Measurements from ENCODE around the gene SKAP2.

Gene SKAP2

DNA sequence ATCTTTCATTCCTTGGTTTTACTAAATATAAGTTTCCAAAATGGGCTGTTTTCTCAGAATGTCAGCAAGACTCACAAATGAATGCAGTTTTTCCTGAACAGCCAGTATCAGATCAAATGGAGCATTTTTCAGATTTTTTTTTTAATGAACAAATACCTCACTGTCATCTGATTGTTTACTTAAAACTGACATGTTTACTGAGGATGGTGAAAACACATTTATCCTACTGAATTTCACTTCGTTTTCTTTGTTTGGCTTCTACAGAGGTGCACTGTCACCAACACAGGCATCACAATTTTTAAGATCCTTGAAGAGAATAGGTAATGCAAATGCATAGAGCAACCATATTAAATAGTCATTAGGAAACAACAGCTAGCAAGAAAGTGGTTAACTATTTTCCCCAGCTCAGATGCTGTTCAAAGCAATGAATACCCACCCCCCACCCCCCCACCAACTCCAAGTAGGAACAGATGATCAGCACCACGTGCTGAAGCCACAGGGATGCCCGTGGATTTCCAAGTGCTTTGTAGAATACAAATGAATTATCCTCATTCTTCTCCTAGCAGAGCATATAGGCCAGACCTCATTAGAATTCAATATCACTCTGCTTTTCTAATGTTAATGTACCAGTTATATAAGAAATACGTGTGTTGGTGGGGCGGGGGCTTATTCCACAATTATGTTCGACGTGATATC, 205.9 kb downstream of the SKAP2 start:
- DNase-seq: peak; percentile 98

DNA sequence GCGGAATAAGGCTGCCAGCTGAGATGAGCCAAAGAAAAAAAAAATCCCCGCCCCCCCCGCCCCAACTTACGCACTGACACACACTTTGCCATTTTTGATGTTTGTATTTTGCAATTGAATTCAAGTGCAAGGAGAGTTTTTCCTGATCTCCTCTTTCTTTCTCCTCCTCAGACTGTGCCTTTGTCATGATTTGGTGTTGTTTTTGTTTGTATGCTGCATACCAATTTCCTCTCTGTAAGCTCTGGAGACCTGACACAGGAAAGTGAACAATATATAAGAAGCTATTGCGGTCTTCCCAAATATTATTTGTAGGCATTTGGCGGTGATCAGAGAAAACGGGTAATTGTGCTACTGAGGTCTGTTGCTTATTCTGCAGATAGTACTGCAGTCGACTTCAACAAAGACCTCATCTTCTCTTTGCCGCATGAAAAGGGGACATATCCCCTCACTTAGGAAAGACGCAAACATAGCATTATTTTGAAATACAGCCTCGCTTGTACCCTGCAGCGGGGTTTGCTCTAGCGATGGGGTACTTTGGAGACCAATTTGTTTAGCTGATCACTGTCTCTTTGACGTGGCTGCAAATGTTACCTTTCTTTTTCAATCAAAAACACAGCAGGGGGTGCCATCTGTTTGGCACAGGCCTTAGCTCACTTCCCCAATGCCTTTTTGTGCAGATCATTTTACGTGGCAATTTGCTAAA, 206.6 kb downstream of the SKAP2 start:
- peak; percentile 98 for DNase-seq

DNA sequence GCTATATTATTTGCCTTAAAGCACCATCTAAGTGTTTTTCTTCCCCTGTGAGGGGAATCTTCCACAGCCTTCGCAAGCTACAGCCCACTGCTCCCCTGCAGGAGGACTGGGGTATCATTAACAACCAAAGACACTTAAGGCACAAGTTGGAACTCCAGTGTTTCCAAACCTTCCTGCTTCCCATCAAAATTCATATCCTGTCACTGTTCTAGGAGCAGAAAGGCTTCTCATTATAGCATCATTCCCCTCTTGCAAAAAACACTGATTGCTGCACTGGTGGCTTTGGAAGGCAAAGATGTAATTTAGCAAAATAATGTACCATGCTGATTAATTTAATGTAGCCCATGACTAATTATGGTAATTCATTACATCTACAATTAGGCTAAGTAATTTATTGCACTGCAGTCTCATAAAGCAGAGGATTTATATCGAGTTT, 207.2 kb downstream of the SKAP2 start:
- peak; percentile 77 for DNase-seq

DNA sequence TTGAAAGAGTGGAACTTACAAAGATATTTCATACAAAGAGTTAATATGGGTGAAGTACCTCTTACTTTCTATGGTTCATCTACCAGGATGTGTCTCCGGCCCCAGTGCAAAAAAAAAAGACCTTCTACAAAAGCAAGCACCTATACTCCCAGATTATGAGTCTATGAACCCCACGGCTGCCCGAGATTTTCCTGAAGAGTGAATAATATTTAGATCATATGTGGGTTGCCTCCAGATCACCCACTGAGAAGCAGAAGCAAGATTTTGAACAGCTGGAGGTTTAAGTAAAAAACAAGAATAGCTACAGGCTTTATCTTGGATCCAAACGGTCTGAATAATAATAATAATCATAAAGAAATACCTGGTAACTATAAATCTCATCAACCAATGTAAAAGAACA, 207.7 kb downstream of the SKAP2 start:
- no peak for DNase-seq

DNA sequence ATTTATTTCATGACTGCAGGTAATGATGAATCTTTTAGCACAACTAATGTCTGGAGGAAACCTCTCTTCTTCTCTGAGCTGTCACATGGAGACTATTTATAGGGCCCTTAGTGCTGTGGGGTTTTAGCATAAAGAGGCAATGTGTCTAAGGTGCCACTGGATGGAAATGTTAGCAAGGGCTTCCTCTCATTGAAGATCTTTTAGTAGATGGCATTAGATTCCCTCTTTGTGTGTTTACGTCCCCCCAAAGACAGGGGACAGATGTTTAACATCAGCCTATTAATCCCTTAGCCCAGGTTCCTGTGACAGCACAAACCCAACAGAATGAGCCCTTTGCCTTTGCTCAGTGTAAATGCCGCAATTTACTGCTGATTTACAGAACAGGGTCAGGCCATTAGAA, 208.6 kb downstream of the SKAP2 start:
- no peak for DNase-seq

DNA sequence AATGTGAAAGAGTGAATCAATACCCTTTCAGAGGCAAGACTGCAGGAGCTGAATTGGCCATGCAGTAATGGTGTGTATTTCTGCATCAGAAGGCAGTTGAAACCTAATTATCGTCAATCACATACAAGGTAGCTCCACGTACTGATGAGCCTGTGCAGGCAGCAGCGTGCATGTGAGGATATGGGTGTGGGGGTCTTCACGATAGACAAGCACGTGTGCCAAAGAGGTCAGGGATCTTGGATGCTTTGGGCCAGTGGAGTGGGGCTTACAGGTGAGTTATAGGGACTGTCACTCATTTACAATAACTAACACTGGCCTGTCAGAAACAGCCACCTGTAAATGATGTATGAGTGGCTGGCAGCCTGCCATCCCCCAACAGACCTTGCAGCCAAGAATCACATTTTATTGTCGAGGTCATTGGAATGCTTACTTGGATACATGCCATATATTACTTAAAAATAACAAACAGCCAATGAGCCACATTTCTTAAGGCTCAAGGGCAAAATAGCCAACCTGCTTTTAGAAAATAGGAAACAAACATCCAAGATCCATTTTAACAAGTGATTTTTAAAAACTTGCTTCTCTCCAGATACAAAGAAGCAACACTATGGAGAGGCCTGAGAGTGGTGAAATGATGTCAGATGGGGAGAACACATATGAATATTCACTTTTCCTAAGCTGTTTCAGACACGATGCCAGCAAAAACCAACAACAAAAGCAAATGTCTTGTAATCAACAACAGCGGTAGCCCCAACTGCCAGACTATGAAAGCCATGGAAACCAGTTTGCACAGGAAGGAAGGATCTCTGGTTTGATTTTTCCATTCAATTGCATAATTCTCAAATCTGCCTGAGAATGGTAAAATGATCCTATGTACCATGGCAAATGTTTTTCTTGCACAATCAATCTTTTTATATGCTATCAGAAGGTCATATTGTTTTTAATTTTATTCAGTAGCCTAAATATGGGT, 210.7 kb downstream of the SKAP2 start:
- no peak for DNase-seq

DNA sequence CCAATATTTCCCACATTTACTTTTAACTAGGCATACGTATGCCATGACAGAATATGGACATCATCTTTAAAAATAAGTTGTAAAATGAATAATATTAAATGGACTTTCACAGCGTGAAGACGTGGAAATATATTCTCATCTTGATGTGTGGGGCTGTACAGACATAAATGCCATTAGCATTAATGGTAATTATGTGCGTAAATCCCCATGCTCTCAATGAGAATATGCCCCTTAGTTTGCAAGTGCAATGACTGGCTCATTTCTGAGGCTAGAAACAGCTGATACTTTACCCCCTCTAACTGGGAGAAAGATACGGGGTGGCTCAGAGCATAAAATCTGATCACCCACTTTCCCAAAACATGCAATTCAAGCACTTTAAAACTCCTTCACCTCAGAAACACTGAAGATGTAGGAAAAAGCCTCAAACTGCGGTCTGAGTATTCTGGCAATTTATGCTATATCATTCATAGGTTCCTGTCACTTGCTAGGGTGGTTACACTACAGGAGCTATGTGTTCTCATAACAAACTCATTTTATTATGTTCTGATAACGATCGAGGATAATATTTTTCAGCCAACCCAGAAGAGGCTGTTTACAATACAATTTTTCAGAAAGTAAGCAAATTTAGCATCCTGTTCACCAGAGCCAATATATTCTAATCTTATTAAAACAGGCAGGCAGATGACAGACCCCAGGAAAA, 211.8 kb downstream of the SKAP2 start:
- DNase-seq: no peak

DNA sequence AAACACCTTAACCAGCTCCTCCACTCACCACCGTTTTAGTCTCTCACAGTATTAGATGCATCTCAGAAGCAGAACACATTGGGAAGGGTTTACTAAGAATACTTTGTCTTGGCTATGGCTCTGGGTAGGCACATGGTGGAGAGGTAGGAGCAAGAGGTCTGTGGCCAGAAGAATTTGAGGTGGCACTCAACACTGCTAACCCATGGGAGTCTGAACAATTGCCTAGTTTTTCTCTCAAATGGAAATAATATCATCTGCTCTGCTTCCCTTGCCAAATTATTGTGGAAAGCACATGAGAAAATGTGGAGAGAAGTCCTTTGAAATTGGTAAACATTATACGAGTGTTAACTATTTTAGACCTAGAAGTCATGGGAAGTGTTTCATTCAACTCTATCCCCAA, 214.3 kb downstream of the SKAP2 start:
- no peak for DNase-seq

DNA sequence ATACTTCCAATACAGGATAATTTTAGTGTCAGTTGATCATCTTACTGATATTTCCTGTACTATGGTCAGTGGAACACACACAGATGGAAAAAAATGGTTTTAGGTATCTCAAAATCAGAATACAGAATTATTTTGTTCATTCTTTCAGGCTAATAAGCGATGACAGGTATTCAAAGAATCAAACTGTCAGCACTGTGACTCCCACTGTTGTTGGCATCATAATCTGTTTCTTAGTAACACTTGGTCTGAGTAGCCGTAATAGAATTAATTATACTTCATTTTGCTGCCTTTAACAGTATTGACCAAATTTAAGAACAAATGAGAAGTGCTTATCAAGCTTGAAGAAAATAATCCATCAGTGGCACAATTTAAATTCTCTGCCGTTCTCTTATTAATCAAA, 215.0 kb downstream of the SKAP2 start:
- no peak for DNase-seq

DNA sequence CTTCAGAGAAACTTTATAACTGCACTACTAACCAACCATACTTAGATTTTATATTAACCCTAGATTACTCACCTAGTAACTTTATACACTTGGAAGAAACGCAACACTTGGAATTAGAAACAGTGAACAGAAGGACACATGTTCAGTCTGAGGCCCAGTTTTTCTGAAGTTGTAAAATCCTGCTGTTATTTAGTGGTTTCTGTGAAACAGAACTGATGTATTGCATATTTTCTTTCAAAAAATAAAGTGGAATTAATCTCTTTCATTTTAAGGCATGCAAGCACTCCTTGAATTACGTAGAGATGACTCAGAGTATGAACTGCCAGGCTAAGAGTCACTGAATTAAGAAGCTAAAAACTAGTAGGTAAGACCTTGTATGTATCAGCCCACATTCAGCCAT, 215.8 kb downstream of the SKAP2 start:
- DNase-seq: no peak

DNA sequence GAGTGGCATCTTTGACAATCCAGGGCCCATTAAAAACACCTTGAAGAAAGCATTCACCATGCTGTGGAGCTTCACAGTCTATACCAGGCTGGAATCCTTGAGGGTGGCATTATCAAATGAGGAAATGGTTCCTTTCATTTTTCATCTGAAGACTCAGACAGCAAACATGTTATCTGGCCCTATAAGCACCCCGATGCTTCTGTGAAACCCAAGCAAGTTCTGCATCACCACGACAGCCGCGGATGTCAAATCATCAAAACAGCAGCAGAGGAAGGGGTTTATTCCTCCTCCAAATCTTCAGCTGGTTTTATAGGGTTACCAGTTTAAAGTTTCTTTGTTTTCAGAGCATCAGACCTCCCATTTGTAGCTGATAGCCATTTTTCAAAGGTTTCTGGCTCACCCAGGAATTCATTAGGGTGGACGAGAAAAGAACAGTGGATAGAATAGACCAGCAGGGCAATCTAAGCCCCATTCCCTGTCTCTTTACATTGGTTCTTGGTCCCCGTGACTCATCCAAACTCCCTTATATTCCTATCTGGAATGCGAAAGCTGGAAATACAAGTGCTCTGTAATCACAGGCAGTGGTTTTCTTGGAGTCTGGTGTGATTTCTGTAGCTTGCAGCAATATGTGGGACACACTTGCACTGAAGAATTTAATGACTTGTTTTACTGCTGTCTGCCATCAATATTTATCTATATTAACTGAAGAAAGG, 217.9 kb downstream of the SKAP2 start:
- no peak for DNase-seq

DNA sequence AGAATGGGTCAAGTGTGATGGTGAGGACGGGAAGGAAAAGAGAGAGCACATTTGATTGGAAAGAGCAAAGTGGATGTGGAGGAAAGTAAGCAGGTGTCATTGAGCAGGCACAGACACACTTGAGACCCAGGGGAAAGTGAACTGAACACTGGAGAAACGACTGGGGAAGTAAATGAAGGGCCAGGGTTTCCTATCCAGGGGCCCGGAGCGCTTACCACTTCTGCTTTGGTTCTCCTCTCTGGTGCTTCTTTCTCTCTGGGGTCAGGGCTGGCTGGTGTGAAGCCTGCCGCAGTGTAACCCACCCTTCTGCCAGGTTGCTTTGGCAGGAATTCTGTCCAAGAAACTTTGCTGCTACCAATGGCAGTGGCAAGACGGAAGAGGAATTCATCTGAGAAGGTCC, 219.3 kb downstream of the SKAP2 start:
- no peak for DNase-seq

DNA sequence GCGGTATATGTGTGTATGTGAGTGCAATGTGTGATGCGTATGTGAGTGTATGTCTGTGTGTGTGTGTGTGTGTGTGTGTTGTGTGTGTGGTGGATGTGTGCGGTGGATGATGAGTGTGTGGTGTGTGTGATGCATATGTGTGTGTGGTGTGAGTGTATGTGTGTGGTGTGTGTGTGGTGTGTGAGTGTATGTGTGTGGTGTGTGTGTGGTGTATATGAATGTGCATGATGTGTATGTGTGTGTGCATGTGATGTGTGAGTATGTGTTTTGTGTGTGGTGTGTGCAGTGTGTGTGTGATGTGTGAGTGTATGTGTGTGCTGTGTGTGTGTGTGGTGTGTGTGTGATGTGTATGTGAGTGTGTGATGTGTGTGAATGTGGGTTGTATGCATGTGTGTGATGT, 222.0 kb downstream of the SKAP2 start:
- DNase-seq: no peak

DNA sequence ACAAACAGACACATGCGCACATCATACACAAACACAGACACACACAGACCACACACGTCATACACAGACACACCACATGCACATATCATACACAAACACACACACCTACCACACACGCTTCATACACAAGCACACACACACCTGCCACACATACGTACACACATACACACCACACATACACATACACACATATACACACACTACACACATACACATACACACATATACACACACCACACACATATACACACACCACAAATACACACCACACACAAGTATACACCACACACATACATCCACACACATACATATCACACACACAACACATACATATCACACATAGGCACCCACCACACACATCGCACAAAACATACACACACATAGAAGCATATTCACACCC, 224.7 kb downstream of the SKAP2 start:
- no peak for DNase-seq

DNA sequence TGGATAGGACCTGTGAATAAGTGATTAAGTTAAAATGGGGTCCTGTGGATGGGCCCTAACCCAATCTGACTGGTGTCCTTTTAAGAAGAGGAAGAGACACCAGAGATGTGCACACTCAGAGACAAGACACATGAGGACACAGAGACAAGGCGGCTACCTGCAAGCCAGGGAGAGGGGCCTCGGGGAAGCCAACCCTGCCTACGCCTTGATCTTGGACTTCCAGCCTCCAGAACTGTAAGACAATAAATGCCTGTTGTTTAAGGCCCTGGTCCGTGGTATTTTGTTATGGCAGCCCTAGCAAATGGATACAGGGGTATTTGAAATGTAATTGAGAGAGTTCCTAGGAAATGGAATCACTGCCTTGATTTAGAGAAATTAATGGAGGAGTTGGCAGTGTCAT, 225.3 kb downstream of the SKAP2 start:
- DNase-seq: no peak

DNA sequence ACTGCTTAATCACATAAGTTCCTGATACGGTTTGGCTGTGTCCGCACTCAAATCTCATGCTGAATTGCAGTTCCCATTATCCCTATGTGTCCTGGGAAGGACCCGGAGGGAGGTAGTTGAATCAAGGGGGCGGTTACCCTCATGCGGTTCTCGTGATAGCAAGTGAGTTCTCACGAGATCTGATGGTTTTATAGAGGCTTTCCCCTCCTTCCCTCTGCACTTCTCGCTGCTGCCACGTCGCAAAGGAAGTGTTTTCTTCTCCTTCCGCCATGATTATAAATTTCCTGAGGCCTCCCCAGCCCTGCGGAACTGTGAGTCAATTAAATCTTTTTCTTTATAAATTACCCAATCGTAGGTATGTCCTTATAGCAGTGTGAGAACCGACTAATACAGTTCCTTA, 226.2 kb downstream of the SKAP2 start:
- no peak for DNase-seq

DNA sequence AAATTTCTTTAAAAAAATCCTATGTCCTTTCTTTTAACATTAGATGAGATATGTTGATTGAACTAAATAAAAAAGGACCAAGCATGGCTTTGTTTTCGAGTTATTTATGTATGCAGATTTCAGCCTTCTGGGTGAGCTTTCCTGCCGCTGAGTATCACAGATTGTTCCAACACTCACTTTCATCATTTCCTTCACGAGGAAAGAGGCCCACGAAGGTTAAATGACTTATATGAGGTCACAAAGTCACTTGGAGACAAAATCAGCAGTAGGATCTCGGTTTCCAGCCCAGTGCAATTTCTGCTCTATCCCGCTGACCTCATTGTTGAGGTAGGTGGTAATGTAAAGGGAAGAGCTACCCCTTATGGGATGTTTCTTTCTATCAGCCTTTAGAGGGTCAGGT, 226.8 kb downstream of the SKAP2 start:
- DNase-seq: no peak

DNA sequence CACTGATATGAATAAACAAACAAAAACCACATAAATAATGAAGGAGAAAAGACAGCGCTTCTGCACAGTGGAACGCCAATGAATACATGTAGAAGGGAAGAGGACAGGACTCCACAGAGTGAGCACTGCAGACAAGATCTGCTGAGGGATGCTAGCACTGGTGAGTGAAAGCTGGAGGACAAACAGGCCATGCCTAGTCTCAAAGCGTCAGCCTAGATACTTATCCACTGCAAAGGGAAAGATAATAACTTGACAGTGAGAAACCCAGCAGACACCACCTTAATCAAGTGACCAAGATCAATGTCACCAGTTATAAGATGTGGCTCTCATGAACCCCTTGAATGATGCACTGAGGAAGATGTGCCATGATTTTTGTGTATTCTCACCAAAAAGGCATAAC, 227.6 kb downstream of the SKAP2 start:
- DNase-seq: no peak

DNA sequence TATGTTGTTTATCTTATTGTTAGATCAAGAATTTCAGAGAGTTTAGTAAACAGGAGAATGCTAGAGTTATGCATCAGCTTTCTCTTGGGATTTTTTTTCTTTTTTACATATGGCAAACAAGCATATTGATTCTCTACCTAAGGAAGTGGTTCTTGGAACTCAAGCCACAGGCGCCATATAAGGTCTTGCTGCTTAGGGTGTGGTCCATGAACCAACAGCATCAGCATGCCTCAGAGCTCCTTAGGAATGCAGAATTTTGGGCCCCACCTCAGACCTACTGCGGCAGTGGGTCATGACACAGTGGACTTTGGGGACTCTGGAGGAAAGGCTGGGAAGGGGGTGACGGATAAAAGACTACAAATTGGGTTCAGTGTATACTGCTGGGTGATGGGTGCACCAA, 230.8 kb downstream of the SKAP2 start:
- no peak for DNase-seq

DNA sequence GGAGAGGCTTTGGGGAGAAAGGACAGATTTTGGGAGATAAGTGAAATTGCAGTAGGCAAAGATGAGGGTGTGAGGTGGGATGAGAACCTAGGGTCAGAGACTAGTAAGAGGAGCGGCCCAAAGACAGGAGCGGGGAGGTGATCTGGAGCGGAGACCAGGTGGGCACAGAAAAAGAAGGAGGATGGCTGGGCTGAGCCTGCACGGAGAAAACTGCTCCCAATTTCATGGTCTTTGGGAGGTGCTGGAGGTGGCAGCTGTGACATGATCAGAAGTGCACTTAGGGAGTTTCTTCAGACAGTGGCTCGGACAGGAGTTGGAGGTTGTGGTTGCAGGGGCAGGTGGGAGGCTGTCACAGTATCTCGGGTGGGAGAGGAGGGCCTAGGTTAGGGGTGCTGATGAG, 232.8 kb downstream of the SKAP2 start:
- no peak for DNase-seq

DNA sequence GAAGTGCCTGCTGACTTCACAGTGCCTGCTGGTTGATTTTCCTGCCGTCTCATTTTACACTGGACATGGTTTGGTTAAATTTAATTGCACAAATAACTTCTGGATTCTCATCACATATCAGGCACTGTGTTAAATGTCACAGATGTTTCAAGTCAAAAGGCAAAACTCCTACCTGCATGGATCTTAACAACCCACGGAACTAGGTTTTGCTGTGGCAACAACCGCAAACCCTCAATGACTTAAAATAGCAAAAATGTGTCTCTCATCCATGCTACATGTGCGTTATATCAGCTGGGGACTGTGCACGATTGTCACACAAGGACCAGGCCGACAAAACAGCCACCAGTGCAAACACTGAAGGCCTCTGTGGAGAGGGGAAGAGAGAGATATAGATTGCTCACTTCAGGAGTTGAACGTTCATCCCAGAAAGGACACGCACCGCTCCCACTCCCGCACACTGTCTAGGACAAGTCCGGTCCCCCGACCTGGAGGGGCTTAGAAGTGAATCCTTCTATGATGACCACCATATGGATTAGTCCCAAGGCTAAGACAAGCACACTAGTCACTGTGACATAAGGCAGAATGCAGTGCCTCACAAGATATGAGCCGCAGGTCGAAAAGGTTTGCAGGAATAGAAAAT, 233.3 kb downstream of the SKAP2 start:
- DNase-seq: no peak

DNA sequence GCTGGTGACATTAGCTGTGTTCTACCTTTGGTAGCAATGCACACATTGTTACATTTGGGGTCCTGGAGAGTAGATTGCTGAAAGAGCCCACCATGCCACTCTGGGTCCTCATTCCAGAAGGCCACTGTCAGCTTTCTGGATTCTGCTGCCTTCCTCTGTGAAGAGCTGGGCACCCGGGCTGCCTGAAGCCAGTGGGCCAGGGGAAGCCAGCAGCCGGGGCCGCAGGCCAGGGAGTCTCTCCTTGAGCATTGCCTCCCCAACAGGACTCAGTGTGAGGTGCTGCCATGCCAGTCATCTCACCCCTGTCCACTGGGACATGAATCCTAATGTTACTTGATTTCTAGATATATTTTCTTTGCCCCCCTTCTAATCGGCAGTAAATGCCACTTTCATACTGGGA, 234.0 kb downstream of the SKAP2 start:
- DNase-seq: no peak
